Raji (cell line): ENCODE measurements around the gene TRABD2B.

Source experiments
- POLR2A ChIP-seq: IDR thresholded peaks from 2 replicates; pipeline ENCODE4 v1.6.1; 2011; ENCODE audit warnings: low read depth, low read length, control low read depth; ENCODE audit not compliant: insufficient read depth

Gene TRABD2B

GRCh38 chr1:47778280-47778679, 218.9 kb downstream of the TRABD2B start:
- TF ChIP-seq POLR2A, result no peak

- TF ChIP-seq POLR2A, result no peak
Observed at GRCh38 chr1:47777322-47777721, 219.9 kb downstream of the TRABD2B start.

DNA sequence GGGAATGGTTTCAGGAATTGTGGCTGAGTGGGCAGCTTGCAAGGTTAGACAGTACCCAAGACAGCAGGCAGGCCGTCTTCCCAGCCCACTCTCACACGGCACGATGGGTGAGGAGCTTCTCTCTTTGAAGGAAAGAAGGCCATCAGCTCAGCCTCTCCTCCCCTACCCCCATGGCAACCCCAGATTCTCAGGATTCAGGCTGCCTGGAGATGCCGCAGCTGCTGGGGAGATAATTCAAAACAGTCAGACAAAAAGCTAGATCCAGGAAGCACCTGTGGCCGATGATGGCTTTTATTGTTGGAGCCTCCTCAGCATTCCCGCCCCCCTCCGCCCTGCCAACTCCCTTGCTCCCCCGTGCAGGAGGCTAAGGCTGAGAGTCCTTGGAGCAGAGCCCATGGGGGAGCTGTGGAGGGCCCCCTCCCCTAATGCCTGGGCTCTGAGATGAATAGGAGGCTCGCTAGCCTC, 220.5 kb downstream of the TRABD2B start:
- TF ChIP-seq POLR2A, result no peak

- TF ChIP-seq POLR2A, result no peak
Observed at GRCh38 chr1:47774986-47775834, 222.0 kb downstream of the TRABD2B start.

- TF ChIP-seq POLR2A, result no peak
Observed at GRCh38 chr1:47772960-47773682, 224.1 kb downstream of the TRABD2B start.

GRCh38 chr1:47772281-47772680, 224.9 kb downstream of the TRABD2B start:
- no peak for TF ChIP-seq POLR2A

GRCh38 chr1:47771751-47772150, 225.4 kb downstream of the TRABD2B start:
- no peak for TF ChIP-seq POLR2A

- TF ChIP-seq POLR2A, result no peak
Observed at GRCh38 chr1:47769983-47770382, 227.2 kb downstream of the TRABD2B start.

- no peak for TF ChIP-seq POLR2A
Observed at GRCh38 chr1:47769295-47769694, 227.9 kb downstream of the TRABD2B start.

- TF ChIP-seq POLR2A, result no peak
Observed at GRCh38 chr1:47767741-47768100, 229.5 kb downstream of the TRABD2B start.

- TF ChIP-seq POLR2A, result no peak
Observed at GRCh38 chr1:47766832-47767740, 230.1 kb downstream of the TRABD2B start.

DNA sequence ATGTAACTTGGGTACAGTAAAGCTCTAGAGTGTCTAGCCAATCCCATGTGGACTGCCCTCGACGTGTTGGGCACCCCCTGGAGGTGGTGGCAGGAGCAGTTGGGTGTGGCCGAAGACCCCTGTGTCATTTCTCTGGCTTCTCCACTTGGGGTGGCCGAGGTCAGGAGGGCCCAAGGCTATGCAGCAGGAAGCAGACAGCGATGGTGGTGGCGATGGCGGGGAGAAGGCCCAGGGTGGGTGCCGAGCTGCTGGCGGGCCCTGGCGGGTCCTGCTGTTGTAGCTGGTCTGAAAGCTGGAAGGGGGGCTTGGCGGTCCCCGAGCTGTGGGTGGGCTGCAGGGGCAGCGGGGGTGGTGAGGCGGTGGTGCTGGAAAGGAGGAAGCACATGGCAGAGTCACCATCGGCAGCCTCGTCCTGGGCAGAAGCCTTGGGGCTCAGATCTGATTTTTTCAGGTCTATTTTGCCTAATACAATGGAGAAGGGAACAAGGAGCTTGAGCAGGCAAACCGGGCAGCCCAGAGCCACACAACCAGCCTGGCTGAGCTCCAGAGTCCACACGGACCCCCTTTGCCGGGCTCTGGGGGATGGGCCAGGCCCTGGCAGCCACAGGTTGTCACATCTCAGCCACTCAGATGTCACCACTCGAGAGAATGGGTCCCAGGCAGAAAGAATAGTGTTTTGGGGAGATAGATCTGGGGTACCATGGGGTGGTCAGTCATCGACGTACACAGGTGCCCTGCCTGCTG, 231.3 kb downstream of the TRABD2B start:
- TF ChIP-seq POLR2A, result no peak

DNA sequence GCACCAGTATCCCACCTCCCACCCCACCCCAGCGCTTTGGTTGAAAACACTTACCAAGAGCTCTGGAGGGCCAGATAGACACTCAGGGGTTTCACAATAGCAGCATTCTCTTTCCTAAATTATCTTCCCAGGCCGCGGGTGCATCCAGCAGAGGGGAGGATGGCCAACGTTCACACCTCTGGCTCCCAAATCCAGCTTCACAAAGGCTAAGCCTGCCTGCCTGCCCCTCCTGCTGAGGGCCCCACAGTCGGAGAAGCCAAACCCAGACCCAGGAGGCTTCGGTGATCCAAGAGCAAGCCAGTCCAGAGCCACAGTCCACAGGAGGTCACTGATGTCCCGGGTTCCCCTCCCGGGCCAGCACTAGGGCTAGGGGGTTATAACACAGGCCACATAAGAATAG, 231.9 kb downstream of the TRABD2B start:
- no peak for TF ChIP-seq POLR2A

- no peak for TF ChIP-seq POLR2A
Observed at GRCh38 chr1:47764461-47765046, 232.6 kb downstream of the TRABD2B start.
